Vagina (tissue), 2 donors: Measurements from ENCODE around the gene NISCH. TPM values are rescaled to one million over a fixed set of nuclear protein-coding genes. Genes with fewer than 3 reads are reported as not detected.
A peak's percentile ranks its signal among the peaks of the same experiment; 100 is the strongest.

Source experiments
- DNase-seq, 2 donors: peaks; one replicate each; pipeline ENCODE4 v3.0.0-alpha.2; 2017; ENCODE audit errors: extremely low spot score in 2 of 2
- H3K27ac ChIP-seq: fragments of 200-600 bp; sonication (generic); one replicate; pipeline ENCODE4 v1.5.1; 2019
- H3K27me3 ChIP-seq: fragments of 200-600 bp; sonication (generic); one replicate; pipeline ENCODE4 v1.5.1; 2019
- H3K36me3 ChIP-seq, 2 donors: fragments of 200-600 bp; sonication (generic); one replicate each; pipeline ENCODE4 v1.5.1; 2017 to 2019
- H3K4me1 ChIP-seq: fragments of 200-600 bp; sonication (generic); one replicate; pipeline ENCODE4 v1.5.1; 2019
- H3K4me3 ChIP-seq, 2 donors: fragments of 200-600 bp; sonication (generic); 1 replicate in 1 of 2; 2 replicates in 1 of 2; pipeline ENCODE4 v1.5.1; 2016 to 2019
- H3K9me3 ChIP-seq: fragments of 200-600 bp; sonication (generic); one replicate; pipeline ENCODE4 v1.5.1; 2019
- POLR2A ChIP-seq, 2 donors: fragments of 450-650 bp; IDR thresholded peaks; one replicate each; pipeline ENCODE4 v1.6.1; 2017; ENCODE audit warnings: antibody characterized with exemption in 2 of 2, mild to moderate bottlenecking in 2 of 2, moderate library complexity in 2 of 2
- POLR2AphosphoS5 ChIP-seq, 2 donors: sonication (generic); formaldehyde crosslinking; IDR thresholded peaks; one replicate each; pipeline ENCODE4 v1.9.0; 2017; ENCODE audit warnings: antibody characterized with exemption in 2 of 2, mild to moderate bottlenecking in 2 of 2, low read depth in 1 of 2; ENCODE audit not compliant: insufficient read depth in 1 of 2
- intact Hi-C: fragments of 100-400 bp; cut with DNase I; formaldehyde crosslinking; loops from one replicate; pipeline ENCODE4 v1.15.1; 2023
- total RNA-seq: library from RNA; depleted of rRNA; stranded (reverse); fragments of >200 nt; gene quantifications from one replicate; pipeline ENCODE4 v1.2.3, GENCODE V29; 2016
- TF ChIP-seq, protein P1 (sequence below), 3 experiments: fragments of 450-650 bp in 2 of 3; fragments of 200-600 bp in 1 of 3; sonication (generic) in 1 of 3; IDR thresholded peaks; one replicate each; pipeline ENCODE4 v1.5.1; 2017 to 2019; ENCODE audit warnings: antibody characterized with exemption in 3 of 3, mild to moderate bottlenecking in 2 of 3, moderate library complexity in 2 of 3

The NISCH gene
- total RNA-seq, 1 donor from 2014 or later, result 103 TPM

- intact Hi-C loops, result loop anchor here (10.0 kb wide), 1 partner anchor 102 kb away; no protein-coding TSS in a partner anchor
- Histone ChIP-seq H3K4me3 (no peak overlapping the region), H3K27me3 (no peaks in the 10 kb centered on the region), H3K27ac (no peak overlapping the region), H3K4me1 (no peaks in the 10 kb centered on the region), H3K36me3 (no peaks in the 10 kb centered on the region), H3K9me3 (no peaks in the 10 kb centered on the region)
- DNase-seq, result no peak
- no peak for TF ChIP-seq POLR2AphosphoS5 (IDR thresholded peaks at IDR 0.05; ENCODE audit: insufficient read depth in 1 of 2, low read depth in 1 of 2)
- TF ChIP-seq, protein P1, sequence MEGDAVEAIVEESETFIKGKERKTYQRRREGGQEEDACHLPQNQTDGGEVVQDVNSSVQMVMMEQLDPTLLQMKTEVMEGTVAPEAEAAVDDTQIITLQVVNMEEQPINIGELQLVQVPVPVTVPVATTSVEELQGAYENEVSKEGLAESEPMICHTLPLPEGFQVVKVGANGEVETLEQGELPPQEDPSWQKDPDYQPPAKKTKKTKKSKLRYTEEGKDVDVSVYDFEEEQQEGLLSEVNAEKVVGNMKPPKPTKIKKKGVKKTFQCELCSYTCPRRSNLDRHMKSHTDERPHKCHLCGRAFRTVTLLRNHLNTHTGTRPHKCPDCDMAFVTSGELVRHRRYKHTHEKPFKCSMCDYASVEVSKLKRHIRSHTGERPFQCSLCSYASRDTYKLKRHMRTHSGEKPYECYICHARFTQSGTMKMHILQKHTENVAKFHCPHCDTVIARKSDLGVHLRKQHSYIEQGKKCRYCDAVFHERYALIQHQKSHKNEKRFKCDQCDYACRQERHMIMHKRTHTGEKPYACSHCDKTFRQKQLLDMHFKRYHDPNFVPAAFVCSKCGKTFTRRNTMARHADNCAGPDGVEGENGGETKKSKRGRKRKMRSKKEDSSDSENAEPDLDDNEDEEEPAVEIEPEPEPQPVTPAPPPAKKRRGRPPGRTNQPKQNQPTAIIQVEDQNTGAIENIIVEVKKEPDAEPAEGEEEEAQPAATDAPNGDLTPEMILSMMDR (IDR thresholded peaks at IDR 0.05), result no peak
- no peak for TF ChIP-seq POLR2A (IDR thresholded peaks at IDR 0.05)
These were observed 32.2 kb upstream of the NISCH start for GRCh38 chr3:52423173-52423572.

DNA sequence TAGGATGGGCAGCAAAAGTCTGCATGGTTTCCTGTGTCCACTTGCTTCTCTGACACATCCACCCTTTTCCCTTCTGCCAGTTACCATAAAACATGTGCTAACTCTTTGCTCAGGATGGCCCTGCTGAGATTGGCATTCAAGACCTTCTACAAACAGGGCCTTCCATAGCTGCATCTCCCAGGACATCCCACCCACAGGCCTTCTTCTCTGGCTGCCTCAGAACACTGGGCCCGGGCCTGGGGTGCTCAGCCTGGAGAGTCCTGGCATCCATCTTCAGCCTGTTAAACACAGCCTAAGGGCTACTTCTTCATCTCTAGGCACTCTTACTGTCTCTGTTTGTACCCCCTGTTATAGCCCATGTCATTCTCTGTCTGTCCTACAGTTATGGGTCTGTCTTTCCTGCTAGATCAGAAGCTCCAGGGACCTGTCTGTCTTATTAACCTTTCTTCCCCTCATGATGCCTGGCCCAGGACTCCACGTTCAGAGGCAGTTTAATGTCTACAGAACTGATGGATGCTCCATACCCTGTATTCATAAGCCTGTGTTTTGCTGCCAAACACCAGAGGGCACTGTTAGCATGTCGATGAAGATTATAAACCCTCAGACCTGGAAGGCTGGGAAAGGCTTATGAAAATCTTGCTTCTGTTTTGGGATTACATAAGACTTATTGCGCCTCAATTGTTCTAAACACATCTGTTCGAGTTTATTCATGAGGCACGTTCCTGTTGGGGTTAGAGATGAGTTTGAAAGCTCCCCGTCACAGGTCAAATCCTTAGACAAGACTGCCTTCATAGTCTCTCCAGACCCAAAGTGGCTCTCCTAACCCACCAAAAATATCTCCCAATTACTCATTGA is 27.0 kb upstream of the NISCH start:
- TF ChIP-seq, protein P1 (IDR thresholded peaks at IDR 0.05), result peak; percentile 53 to 82 (median 69)
- TF ChIP-seq POLR2AphosphoS5 (IDR thresholded peaks at IDR 0.05; ENCODE audit: insufficient read depth in 1 of 2, low read depth in 1 of 2), result peak in 1 of 2 donors; percentile 72
- no peak for TF ChIP-seq POLR2A (IDR thresholded peaks at IDR 0.05)
- Histone ChIP-seq H3K9me3 (no peaks in the 10 kb centered on the region), H3K4me3 (no peak overlapping the region), H3K27ac (no peak overlapping the region), H3K27me3 (no peaks in the 10 kb centered on the region), H3K36me3 (no peaks in the 10 kb centered on the region), H3K4me1 (peaks cover 20% of the 10 kb centered on the region)
- no peak for DNase-seq
- intact Hi-C loops, result loop anchor here (2.0 to 10.0 kb wide), 2 partner anchors 16 to 96 kb away; partner anchors contain the start of gene SEMA3G

- no peaks in the 10 kb centered on the region for H3K36me3 ChIP-seq
- no peak overlapping the region for H3K4me3 ChIP-seq
- TF ChIP-seq POLR2A (IDR thresholded peaks at IDR 0.05), result no peak
- TF ChIP-seq POLR2AphosphoS5 (IDR thresholded peaks at IDR 0.05; ENCODE audit: insufficient read depth in 1 of 2, low read depth in 1 of 2), result no peak
- TF ChIP-seq, protein P1 (IDR thresholded peaks at IDR 0.05), result no peak
- H3K9me3 ChIP-seq, result no peaks in the 10 kb centered on the region
- no peaks in the 10 kb centered on the region for H3K27me3 ChIP-seq
- peaks cover 27% of the 10 kb centered on the region for H3K4me1 ChIP-seq
- intact Hi-C loops, result loop anchor here (2.0 to 10.0 kb wide), 2 partner anchors 16 to 96 kb away; partner anchors contain the start of gene SEMA3G
- H3K27ac ChIP-seq, result no peak overlapping the region
- DNase-seq, result no peak
These were observed 26.4 kb upstream of the NISCH start for GRCh38 chr3:52429031-52429430.

DNA sequence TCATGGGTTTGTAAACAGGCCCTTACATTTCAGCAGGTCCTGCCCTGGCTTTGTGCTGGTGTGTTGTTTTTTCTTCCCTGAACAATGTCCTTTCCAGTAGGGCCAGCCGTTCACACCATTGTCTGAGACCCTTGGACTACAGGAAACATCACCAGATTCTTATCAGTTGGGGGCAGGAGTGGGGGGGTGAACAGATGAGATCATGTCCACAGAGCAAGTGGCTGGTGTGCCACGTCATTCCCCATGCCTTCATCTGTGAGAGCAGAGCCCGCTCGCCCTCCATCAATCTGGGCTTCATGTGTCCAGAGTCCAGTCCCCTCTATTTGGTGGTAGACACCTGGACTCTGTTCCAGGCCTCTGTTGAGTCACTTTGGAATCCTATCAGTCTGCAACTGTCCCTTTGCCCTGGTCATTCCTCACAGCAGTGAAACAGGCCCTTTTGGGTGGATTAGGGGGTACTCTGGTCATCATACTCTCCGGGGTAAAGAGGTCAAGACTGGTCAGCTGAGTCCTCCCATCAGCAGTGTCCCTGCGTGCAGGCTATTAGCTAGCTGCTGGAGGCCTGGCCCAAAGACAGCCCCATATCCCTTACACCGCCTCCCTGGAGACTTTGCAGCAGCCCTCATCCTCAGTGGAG is 25.5 kb upstream of the NISCH start:
- DNase-seq, result no peak
- Histone ChIP-seq H3K36me3 (no peaks in the 10 kb centered on the region), H3K27ac (no peak overlapping the region), H3K9me3 (no peaks in the 10 kb centered on the region), H3K4me1 (peaks cover 27% of the 10 kb centered on the region), H3K27me3 (no peaks in the 10 kb centered on the region), H3K4me3 (no peak overlapping the region)
- no peak for TF ChIP-seq POLR2A (IDR thresholded peaks at IDR 0.05)
- TF ChIP-seq, protein P1 (IDR thresholded peaks at IDR 0.05), result no peak
- no peak for TF ChIP-seq POLR2AphosphoS5 (IDR thresholded peaks at IDR 0.05; ENCODE audit: insufficient read depth in 1 of 2, low read depth in 1 of 2)
- intact Hi-C loops, result loop anchor here (2.0 to 10.0 kb wide), 2 partner anchors 15 to 95 kb away; partner anchors contain the start of gene SEMA3G
